Choroid plexus epithelial cell (primary cell): Measurements from ENCODE around the gene AFMID.
"Not testable (repeated sequence)": the region's sequence is repeated elsewhere in the genome, so short reads cannot be mapped to it uniquely, and the experiment has no call there.

Experiments
- DNase-seq: peaks from one replicate; pipeline ENCODE4 v3.0.0-alpha.2; 2010; ENCODE audit warnings: low read depth
- H3K4me3 ChIP-seq: 2 replicates; pipeline ENCODE4 v1.5.1; 2011; ENCODE audit warnings: low read depth, mild to moderate bottlenecking, control low read depth, low read length, moderate library complexity
- TF ChIP-seq, protein P1 (sequence below): conservative IDR thresholded peaks from 2 replicates; pipeline ENCODE4 v1.5.1; 2011; ENCODE audit warnings: low read depth, mild to moderate bottlenecking, control low read depth, inconsistent platforms, low read length, moderate library complexity

The AFMID gene

GRCh38 chr17:78232859-78233173 is 45.7 kb downstream of the AFMID start:
- DNase-seq, result no peak
- TF ChIP-seq, protein P1, sequence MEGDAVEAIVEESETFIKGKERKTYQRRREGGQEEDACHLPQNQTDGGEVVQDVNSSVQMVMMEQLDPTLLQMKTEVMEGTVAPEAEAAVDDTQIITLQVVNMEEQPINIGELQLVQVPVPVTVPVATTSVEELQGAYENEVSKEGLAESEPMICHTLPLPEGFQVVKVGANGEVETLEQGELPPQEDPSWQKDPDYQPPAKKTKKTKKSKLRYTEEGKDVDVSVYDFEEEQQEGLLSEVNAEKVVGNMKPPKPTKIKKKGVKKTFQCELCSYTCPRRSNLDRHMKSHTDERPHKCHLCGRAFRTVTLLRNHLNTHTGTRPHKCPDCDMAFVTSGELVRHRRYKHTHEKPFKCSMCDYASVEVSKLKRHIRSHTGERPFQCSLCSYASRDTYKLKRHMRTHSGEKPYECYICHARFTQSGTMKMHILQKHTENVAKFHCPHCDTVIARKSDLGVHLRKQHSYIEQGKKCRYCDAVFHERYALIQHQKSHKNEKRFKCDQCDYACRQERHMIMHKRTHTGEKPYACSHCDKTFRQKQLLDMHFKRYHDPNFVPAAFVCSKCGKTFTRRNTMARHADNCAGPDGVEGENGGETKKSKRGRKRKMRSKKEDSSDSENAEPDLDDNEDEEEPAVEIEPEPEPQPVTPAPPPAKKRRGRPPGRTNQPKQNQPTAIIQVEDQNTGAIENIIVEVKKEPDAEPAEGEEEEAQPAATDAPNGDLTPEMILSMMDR, result no peak
- no peak overlapping the region for H3K4me3 ChIP-seq

DNA sequence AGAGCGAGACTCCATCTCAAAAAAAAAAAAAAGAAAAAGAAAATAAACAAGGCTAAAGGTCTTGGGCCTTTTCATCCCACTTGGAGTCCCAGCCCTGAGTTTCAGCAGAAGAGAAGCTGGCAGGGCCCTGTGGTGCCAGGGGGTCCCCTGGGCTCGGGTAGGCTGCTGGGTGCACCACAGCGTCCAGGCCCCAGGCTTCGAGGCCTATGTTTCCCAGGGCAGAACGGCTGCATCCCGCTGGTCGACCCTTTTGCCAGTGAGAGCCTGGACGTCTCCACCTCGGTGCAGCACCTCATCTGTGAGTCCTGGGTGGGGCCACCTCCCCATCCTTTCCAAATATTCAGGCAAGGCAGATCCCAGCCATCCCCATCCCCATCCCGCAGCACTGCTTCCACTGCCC is 46.5 kb downstream of the AFMID start:
- no peak for DNase-seq
- H3K4me3 ChIP-seq, result no peak overlapping the region
- TF ChIP-seq, protein P1, result no peak

GRCh38 chr17:78234261-78234865 is 47.2 kb downstream of the AFMID start:
- no peak overlapping the region for H3K4me3 ChIP-seq
- DNase-seq, result no peak
- TF ChIP-seq, protein P1, result no peak

DNA sequence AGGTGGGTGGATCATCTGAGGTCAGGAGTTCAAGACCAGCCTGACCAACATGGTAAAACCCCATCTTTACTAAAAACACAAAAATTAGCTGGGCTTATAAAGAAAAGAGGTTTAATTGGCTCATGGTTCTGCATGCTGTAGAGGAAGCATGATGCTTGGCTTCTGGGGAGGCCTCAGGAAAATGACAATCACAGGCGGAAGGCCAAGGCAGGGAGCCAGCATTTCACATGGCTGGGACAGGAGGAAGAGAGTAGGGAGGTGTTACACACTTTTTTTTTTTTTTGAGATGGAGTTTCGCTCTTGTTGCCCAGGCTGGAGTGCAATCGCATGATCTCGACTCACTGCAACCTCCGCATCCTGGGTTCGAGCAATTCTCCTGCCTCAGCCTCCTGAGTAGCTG is 47.9 kb downstream of the AFMID start:
- DNase-seq, H3K4me3 ChIP-seq: not testable (repeated sequence)

- H3K4me3 ChIP-seq, result no peak overlapping the region
- TF ChIP-seq, protein P1, result no peak
- DNase-seq, result no peak
Observed at GRCh38 chr17:78235885-78236284, 48.7 kb downstream of the AFMID start.

- no peak overlapping the region for H3K4me3 ChIP-seq
- TF ChIP-seq, protein P1, result no peak
- DNase-seq, result no peak
Observed at GRCh38 chr17:78236362-78237127, 49.4 kb downstream of the AFMID start.

GRCh38 chr17:78237401-78238012 is 50.3 kb downstream of the AFMID start:
- TF ChIP-seq, protein P1, result no peak
- H3K4me3 ChIP-seq, result no peak overlapping the region
- no peak for DNase-seq
